Sigmoid colon (tissue), 4 donors: Measurements from ENCODE around the gene REXO2.

Source experiments
- EP300 ChIP-seq, 4 donors: sonication (generic); formaldehyde crosslinking; IDR thresholded peaks; one replicate each; pipeline ENCODE4 v1.6.1; 2017; ENCODE audit warnings: antibody characterized with exemption in 4 of 4
- POLR2A ChIP-seq, 2 donors: fragments of 450-650 bp; IDR thresholded peaks; one replicate each; pipeline ENCODE4 v1.6.1; 2016; ENCODE audit warnings: antibody characterized with exemption in 2 of 2, mild to moderate bottlenecking in 2 of 2, moderate library complexity in 2 of 2
- POLR2AphosphoS5 ChIP-seq, 4 donors: sonication (generic); formaldehyde crosslinking; IDR thresholded peaks; one replicate each; pipeline ENCODE4 v1.6.1; 2017; ENCODE audit warnings: antibody characterized with exemption in 4 of 4
- TF ChIP-seq, protein P1 (sequence below), 4 experiments: fragments of 450-650 bp in 3 of 4; fragments of 200-600 bp in 1 of 4; IDR thresholded peaks; one replicate each; pipeline ENCODE4 v1.5.1; 2016 to 2019; ENCODE audit warnings: antibody characterized with exemption in 4 of 4, mild to moderate bottlenecking in 3 of 4, moderate library complexity in 2 of 4

DNA sequence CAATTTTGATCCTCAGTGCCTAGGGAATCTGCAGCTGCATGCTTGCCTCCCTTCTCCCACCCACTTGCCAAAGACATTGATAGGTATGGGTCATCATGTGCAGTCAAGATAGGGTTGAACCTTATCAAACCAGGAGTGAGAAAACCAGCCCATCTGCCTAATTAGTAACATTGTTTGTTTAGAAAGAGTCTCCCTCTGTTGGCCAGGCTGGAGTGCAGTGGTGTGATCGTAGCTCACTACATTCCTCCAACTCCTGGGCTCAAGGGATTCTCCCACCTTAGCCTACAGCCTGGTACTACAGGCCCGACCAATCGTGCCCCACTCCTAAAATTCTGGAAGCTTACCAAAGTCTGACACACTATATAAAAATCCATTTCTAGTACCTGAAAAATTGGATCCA is 43.5 kb upstream of the REXO2 start:
- TF ChIP-seq, protein P1, sequence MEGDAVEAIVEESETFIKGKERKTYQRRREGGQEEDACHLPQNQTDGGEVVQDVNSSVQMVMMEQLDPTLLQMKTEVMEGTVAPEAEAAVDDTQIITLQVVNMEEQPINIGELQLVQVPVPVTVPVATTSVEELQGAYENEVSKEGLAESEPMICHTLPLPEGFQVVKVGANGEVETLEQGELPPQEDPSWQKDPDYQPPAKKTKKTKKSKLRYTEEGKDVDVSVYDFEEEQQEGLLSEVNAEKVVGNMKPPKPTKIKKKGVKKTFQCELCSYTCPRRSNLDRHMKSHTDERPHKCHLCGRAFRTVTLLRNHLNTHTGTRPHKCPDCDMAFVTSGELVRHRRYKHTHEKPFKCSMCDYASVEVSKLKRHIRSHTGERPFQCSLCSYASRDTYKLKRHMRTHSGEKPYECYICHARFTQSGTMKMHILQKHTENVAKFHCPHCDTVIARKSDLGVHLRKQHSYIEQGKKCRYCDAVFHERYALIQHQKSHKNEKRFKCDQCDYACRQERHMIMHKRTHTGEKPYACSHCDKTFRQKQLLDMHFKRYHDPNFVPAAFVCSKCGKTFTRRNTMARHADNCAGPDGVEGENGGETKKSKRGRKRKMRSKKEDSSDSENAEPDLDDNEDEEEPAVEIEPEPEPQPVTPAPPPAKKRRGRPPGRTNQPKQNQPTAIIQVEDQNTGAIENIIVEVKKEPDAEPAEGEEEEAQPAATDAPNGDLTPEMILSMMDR (IDR thresholded peaks at IDR 0.05): no peak
- no peak for TF ChIP-seq POLR2AphosphoS5 (IDR thresholded peaks at IDR 0.05)
- TF ChIP-seq POLR2A (IDR thresholded peaks at IDR 0.05): no peak
- no peak for TF ChIP-seq EP300 (IDR thresholded peaks at IDR 0.05)
